Pulmonary artery endothelial cell (primary cell): ENCODE data around the gene BAZ2B. TPM values are rescaled to one million over a fixed set of nuclear protein-coding genes. Genes with fewer than 3 reads are reported as not detected.
"Not testable (repeated sequence)": the region's sequence is repeated elsewhere in the genome, so short reads cannot be mapped to it uniquely, and the experiment has no call there.

ENCODE experiments used
- DNase-seq: peaks from one replicate; pipeline ENCODE4 v3.0.0-alpha.2; 2011; ENCODE audit warnings: low read depth, low spot score
- total RNA-seq: library from RNA; depleted of rRNA; stranded (reverse); fragments of >200 nt; gene quantifications from 2 replicates; pipeline ENCODE4 v1.2.3, GENCODE V29; 2014

The BAZ2B gene
- total RNA-seq, 1 donor from 2014 or later = 76.6 TPM

DNA sequence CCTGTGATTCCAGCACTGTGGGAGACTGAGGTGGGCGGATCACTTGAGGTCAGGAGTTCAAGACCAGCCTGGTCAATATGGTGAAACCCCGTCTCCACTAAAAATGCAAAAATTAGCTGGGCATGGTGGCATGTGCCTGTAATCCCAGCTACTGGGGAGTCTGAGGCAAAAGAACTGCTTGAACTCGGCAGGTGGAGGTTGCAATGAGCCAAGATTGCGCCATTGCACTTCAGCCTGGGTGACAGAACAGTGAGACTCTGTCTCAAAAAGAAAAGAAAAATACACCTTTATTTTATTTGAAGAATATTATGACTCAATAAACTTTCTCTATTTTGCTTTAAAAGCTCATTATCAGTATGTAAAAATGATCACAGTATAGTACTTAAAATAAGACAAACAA, 81.1 kb downstream of the BAZ2B start:
- DNase-seq = not testable (repeated sequence)

- no peak for DNase-seq
Observed at GRCh38 chr2:159531475-159531874, 84.9 kb downstream of the BAZ2B start.

DNA sequence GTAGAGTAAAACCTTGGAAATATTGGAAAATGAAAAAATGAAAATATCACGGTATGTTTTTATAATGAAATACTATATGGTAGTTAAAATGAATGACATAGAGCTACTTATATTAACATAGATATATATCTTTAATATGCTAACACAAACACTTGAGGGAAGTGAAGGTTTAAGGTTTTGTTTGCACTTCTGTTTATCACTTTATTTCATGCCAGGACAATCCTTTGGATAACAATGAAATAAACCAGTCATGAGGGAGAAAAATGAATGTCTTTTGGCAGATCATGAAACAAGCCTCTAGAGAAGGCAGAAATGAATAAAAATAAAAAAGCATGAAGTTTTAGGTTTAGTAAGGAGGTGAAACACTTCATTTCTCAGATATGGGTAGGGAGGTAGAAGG, 89.9 kb downstream of the BAZ2B start:
- DNase-seq = no peak

DNA sequence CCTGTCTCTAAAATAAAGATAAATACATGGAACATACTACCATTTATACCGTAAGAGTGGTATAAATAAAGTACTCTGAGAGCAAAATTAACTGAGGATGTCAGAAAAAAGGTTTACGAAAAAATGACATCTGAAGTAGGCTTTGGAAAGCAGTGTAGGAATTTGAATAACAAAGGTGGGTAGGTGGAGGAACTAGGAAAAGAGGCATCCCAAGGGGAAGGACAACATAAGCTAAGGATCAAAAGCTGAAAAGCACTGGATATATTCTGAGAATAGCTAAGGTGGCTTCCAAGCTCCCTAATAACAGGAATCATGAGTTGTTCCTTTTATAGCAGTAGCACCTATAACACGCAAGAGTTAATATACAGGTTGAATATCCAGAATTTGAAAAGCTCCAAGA, 91.3 kb downstream of the BAZ2B start:
- no peak for DNase-seq

DNA sequence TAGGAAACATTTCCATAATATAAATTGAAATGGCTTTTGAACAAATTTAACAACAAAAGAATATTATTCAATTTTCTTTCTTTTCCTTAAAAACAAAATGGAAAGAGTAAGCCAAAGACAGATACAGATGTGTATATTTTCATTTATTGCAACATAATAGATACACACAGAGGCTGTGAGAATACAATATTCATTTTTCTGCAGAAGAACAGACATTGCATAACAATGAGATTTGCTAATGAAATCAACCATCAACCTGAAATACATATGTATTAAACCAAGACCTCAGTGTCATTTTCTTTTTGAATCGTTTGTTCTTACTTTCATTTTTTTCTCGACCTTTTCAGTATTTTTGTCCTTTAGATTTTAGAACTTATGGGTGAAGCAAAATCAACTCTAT, 95.1 kb downstream of the BAZ2B start:
- no peak for DNase-seq

GRCh38 chr2:159518321-159519005, 97.9 kb downstream of the BAZ2B start:
- DNase-seq = no peak

- no peak for DNase-seq
Observed at GRCh38 chr2:159516241-159516758, 100.0 kb downstream of the BAZ2B start.

- DNase-seq = no peak
Observed at GRCh38 chr2:159515441-159515840, 100.9 kb downstream of the BAZ2B start.

DNA sequence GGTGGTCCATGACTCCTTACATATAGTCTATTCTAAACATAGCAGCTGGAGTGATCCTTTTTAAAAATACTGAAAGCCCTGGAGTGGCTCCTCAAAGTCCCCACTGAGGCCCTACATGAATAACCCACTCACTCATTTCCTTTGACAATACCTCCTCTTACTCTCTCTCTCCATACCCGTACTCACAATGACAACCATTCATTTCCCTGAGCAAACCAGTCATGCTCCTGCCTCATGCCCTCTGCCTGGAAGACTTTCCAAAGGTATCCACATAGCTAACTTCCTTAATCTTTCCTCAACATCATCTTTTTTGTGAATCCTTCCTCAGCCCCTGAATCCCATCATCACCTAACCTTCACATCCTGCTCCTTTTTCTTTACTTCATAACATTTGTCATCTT, 102.6 kb downstream of the BAZ2B start:
- DNase-seq = no peak

- no peak for DNase-seq
Observed at GRCh38 chr2:159508140-159508539, 108.2 kb downstream of the BAZ2B start.

GRCh38 chr2:159506764-159507440, 109.4 kb downstream of the BAZ2B start:
- DNase-seq = no peak

DNA sequence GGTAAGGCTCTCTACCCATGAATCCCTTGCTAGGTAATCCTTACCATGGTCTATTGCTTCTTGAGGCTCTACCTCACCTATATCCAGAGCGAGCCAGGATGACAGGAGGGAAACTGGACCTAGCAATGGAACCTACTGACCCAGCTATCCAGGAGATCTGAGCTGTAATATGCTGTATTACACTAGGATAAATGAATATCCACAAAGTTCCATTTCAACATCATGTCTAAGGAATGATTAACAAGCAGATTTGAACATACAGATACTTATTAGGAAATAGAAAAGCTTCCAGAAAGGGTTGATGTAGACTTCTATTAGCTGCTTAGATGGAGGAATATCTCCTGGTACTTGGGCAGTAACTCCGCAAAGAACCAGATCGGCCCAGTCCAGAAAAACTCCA, 110.1 kb downstream of the BAZ2B start:
- DNase-seq = no peak

DNA sequence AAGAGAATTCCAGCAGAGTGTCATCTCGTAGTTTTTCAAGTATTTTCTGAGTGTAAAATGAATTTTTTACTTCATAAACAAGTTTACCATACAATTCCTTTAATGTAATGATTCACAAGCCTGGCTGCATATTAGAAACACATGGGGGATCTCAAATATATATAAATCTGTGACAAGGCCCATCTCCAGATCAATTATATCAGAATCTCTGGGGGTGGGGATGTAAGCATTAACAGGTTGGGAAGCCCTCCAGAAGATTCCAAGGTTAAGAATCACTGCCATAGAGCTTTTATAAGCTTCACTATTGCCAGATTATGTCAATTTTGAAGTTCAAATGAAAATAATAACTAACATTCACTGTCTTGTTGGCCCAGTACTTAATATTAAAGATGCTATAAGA, 111.2 kb downstream of the BAZ2B start:
- no peak for DNase-seq

DNA sequence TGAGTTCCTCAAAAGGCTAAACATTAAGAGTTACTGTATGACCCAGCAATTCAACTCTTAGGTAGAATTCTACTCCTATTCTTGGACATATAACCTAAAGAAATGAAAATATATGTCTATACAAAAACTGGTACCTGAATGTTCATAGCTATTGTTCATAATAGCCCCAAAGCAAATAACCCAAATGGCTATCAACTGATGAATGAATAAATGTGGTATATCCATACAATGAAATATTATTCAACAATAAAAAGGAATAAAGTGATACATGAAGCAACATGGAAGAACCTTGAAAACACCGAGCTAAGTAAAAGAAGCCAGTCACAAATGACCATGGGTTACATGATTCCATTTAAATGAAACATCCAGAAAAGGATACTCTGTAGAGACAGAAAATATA, 114.6 kb downstream of the BAZ2B start:
- DNase-seq = no peak

DNA sequence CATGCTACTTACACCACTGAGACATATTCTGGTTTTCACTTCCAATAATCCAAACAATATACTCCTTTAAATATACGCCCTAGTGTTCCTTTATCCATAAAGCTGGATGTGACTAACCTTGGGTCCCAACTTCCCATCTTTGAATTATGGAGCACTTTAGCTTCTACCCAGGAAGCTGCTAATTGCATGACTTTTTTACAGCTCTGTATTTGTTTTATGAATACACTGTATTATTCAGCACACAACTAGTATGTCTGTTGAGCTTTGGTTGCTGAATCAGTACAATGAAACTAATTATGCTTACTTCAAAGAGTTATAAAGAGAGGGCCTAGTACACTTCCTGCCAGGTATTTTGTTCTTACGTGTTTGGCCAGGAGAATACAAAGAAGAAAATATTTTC, 118.5 kb downstream of the BAZ2B start:
- no peak for DNase-seq

GRCh38 chr2:159497256-159497655, 119.1 kb downstream of the BAZ2B start:
- DNase-seq = peak; percentile 85

DNA sequence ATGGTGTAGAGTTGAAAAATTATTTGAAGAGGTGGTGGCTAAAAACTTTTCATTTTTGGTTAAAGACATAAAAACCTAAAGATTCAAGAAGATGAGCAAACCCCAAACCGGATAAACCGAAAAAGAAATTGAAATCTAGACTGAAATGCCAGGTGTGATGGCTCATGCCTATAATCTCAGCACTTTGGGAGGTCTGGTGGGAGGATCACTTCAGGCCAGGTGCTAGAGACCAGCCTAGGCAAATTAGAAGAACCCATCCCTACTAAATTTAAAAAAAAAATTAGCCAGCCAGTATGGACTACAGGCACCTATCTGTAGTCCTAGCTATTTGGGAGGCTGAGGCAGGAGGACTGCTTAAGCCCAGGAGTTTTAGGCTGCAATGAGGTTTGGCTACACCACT, 126.9 kb downstream of the BAZ2B start:
- DNase-seq = no peak

- DNase-seq = no peak
Observed at GRCh38 chr2:159484532-159484931, 131.8 kb downstream of the BAZ2B start.

DNA sequence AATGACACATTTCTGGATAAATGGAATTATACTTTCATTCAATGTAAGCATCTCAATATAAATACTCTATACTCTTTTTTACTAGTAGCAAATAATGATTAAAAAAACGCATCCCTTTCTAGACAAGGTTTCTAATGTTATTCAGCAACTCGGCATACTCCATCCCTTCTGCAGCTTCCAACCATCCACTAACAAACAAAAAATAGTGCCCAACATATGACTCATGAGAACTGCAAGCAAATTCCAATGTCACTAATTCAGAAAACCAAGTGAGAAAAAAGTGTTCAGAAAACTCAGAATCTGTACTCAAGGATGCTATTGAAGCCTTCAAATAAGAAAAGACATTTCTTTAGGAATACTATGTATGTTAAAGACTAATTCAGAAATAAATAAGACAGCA, 140.0 kb downstream of the BAZ2B start:
- no peak for DNase-seq

DNA sequence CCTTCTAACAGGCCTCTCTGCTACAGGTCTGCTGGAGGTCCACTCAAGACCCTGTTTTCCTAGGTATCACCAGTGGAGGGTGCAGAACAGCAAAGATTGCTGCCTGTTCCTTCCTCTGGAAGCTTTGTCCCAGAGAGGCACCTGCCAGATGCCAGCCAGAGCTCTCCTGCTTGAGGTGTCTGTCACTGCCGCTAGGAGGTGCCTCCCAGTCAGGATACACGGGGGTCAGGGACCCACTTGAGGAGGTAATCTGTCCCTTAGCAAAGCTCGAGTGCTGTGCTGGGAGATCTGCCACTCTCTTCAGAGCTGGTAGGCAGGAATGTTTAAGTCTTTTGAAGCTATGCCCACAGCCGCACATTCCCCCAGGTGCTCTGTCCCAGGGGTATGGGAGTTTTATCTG, 140.6 kb downstream of the BAZ2B start:
- no peak for DNase-seq

GRCh38 chr2:159471340-159471739, 145.0 kb downstream of the BAZ2B start:
- DNase-seq = no peak

DNA sequence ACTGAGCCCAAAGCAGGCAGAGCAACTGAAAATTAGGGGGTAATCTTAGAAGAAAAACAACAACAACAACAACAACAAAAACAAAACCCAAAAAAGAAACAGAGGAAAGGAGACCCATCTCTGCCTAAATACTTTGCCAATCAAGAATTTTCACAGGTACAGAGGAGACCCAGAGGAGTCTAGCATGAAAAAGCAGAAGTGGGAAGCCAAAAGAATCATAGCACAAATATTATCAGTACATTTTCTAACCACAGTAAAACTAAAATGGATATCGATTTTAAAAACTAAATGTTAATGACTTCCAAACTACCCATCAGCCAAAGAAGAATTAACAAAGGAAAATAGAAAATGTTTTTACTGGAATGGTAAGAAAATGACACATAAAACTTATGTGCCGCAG, 148.1 kb downstream of the BAZ2B start:
- no peak for DNase-seq

DNA sequence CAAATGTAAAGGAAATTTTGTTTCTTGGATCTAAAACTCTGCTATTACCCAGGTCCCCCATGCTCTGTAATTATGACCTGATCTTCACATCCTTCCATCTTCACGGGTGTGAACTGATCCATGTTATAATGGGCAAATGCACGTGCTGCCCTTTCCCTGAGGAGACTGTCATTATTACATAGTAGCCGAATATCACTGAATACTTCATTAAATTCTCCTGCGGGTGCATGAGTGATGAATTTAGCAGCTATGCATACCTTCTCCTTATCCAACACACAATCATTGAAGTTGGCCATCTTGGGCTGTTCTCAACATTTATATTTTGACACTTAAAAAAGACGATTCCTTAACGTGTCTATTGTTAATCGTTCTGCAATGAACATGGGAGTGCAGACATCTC, 153.4 kb downstream of the BAZ2B start:
- DNase-seq = no peak
